ENCODE measurements around the gene STK32B.

Gene STK32B

DNA sequence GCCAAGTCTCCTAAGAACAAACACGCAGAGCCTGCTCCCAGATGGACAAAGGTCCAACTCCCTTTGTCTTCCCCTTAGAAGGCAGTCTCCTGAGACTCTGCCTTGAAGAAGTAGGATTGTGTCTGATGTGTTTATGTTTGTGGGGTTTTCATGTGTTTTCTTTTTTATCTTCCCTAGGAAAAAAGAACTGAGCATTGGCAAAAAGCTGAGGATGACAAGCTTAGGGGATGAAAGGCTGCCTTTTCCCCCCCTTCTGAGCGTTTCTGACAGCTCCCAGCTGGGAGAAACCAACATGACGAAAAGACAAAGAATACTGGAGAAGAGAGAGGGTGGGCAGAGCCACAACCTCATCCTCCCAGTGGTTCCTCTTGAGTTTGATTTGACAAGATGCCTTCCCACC is 475.9 kb downstream of the STK32B start:
- Mint-ChIP-seq H3K27ac (no peak overlapping the region), H3K9me3 (peaks cover 4% of the 10 kb centered on the region), H3K36me3 (ENCODE audit: low read depth) (peaks cover 4% of the 10 kb centered on the region), H3K27me3 (ENCODE audit: low read depth, poor library complexity) (no peaks in the 10 kb centered on the region), H3K4me1 (peaks cover 28% of the 10 kb centered on the region), H3K4me3 (no peak overlapping the region)
- TF ChIP-seq CTCF (IDR thresholded peaks at IDR 0.05) = no peak
- DNase-seq = no peak

GRCh38 chr4:5528031-5528436 is 476.8 kb downstream of the STK32B start:
- TF ChIP-seq CTCF (IDR thresholded peaks at IDR 0.05) = no peak
- peaks cover 28% of the 10 kb centered on the region for H3K4me1 Mint-ChIP-seq
- no peaks in the 10 kb centered on the region for H3K27me3 Mint-ChIP-seq (ENCODE audit: low read depth, poor library complexity)
- peaks cover 4% of the 10 kb centered on the region for H3K9me3 Mint-ChIP-seq
- H3K27ac Mint-ChIP-seq = no peak overlapping the region
- DNase-seq = no peak
- peaks cover 11% of the 10 kb centered on the region for H3K36me3 Mint-ChIP-seq (ENCODE audit: low read depth)
- no peak overlapping the region for H3K4me3 Mint-ChIP-seq

- Mint-ChIP-seq H3K4me3 (no peak overlapping the region), H3K27ac (no peak overlapping the region), H3K4me1 (no peaks in the 10 kb centered on the region), H3K27me3 (ENCODE audit: low read depth, poor library complexity) (no peaks in the 10 kb centered on the region), H3K36me3 (ENCODE audit: low read depth) (peaks cover 24% of the 10 kb centered on the region), H3K9me3 (peaks cover 4% of the 10 kb centered on the region)
- no peak for TF ChIP-seq CTCF (IDR thresholded peaks at IDR 0.05)
- DNase-seq = no peak
Measured at GRCh38 chr4:5532100-5532499, 480.8 kb downstream of the STK32B start.

GRCh38 chr4:5539584-5539983 is 488.3 kb downstream of the STK32B start:
- peaks cover 4% of the 10 kb centered on the region for H3K9me3 Mint-ChIP-seq
- H3K27ac Mint-ChIP-seq = no peak overlapping the region

DNA sequence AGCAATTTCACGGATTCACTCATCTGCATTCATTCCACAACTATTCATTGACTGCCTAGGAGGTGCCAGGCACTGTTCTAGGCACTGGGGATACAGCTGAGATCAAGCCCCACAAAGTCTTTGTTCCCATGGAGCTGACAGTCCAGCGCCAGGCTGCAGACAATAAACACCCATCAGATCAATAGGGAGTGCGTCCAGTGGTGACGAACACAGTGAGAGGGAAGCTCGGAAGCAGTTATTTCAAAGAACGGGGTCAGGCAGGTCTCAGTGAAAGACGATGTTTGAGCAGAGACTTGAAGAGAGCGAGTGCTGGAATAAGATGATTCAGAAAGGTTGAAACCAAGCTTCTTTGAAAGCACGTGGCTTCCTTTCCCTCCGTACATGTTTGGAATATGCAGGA is 489.9 kb downstream of the STK32B start:
- Mint-ChIP-seq H3K9me3 (peaks cover 4% of the 10 kb centered on the region), H3K4me3 (no peak overlapping the region), H3K36me3 (ENCODE audit: low read depth) (peaks cover 5% of the 10 kb centered on the region), H3K4me1 (no peaks in the 10 kb centered on the region), H3K27me3 (ENCODE audit: low read depth, poor library complexity) (peaks cover 12% of the 10 kb centered on the region), H3K27ac (no peak overlapping the region)
- no peak for DNase-seq
- no peak for TF ChIP-seq CTCF (IDR thresholded peaks at IDR 0.05)

More at GRCh38 chr4:5539584-5539983, 488.3 kb downstream of the STK32B start:
- H3K36me3 Mint-ChIP-seq (ENCODE audit: low read depth) = peaks cover 4% of the 10 kb centered on the region
- no peak for DNase-seq
- H3K4me1 Mint-ChIP-seq = no peaks in the 10 kb centered on the region
- H3K4me3 Mint-ChIP-seq = no peak overlapping the region
- peaks cover 8% of the 10 kb centered on the region for H3K27me3 Mint-ChIP-seq (ENCODE audit: low read depth, poor library complexity)
- TF ChIP-seq CTCF (IDR thresholded peaks at IDR 0.05) = no peak

GRCh38 chr4:5543681-5544080 is 492.4 kb downstream of the STK32B start:
- DNase-seq = no peak

More at GRCh38 chr4:5543681-5544080, 492.4 kb downstream of the STK32B start:
- no peak for TF ChIP-seq CTCF (IDR thresholded peaks at IDR 0.05)
- H3K4me3 Mint-ChIP-seq = no peak overlapping the region
- H3K27me3 Mint-ChIP-seq (ENCODE audit: low read depth, poor library complexity) = peaks cover 12% of the 10 kb centered on the region
- peaks cover 5% of the 10 kb centered on the region for H3K36me3 Mint-ChIP-seq (ENCODE audit: low read depth)
- H3K9me3 Mint-ChIP-seq = peaks cover 9% of the 10 kb centered on the region
- H3K4me1 Mint-ChIP-seq = no peaks in the 10 kb centered on the region
- no peak overlapping the region for H3K27ac Mint-ChIP-seq

All from nephron progenitor cell (in vitro differentiated cells).